ENCODE measurements around the gene ATAD1.

The ATAD1 gene

GRCh38 chr10:87721781-87722180 lies 96.2 kb downstream of the ATAD1 start:
- ATAC-seq: no peak
- TF ChIP-seq SNAI2 (CRISPR knock-in tag; IDR thresholded peaks at IDR 0.05) (no peak), CSDC2 (CRISPR knock-in tag; IDR thresholded peaks at IDR 0.05) (no peak), PATZ1 (CRISPR knock-in tag; IDR thresholded peaks at IDR 0.05; ENCODE audit: borderline replicate concordance) (no peak), OSR1 (CRISPR knock-in tag; IDR thresholded peaks at IDR 0.05) (no peak), ZNF8 (CRISPR knock-in tag; IDR thresholded peaks at IDR 0.05) (no peak), CSRNP3 (CRISPR knock-in tag; IDR thresholded peaks at IDR 0.05) (no peak), ZNF70 (CRISPR knock-in tag; IDR thresholded peaks at IDR 0.05) (no peak), BACH2 (CRISPR knock-in tag; IDR thresholded peaks at IDR 0.05; ENCODE audit: borderline replicate concordance) (no peak), PPARA (CRISPR knock-in tag; IDR thresholded peaks at IDR 0.05; ENCODE audit: borderline replicate concordance) (no peak), ISL1 (CRISPR knock-in tag; IDR thresholded peaks at IDR 0.05) (no peak), ZC3H10 (CRISPR knock-in tag; IDR thresholded peaks at IDR 0.05) (no peak), ZFP30 (CRISPR knock-in tag; IDR thresholded peaks at IDR 0.05) (no peak), ZNF565 (CRISPR knock-in tag; conservative IDR thresholded peaks at IDR 0.05; ENCODE audit: low read depth) (no peak), POU6F1 (CRISPR knock-in tag; IDR thresholded peaks at IDR 0.05; ENCODE audit: borderline replicate concordance, low read depth) (no peak), ARNTL (CRISPR knock-in tag; IDR thresholded peaks at IDR 0.05; ENCODE audit: borderline replicate concordance, low read depth) (no peak), GLIS3 (CRISPR knock-in tag; IDR thresholded peaks at IDR 0.05) (no peak), CREB5 (CRISPR knock-in tag; IDR thresholded peaks at IDR 0.05; ENCODE audit: low read depth) (no peak), ESRRG (CRISPR knock-in tag; IDR thresholded peaks at IDR 0.05) (no peak), ZFP3 (CRISPR knock-in tag; IDR thresholded peaks at IDR 0.05) (no peak), TSHZ2 (CRISPR knock-in tag; IDR thresholded peaks at IDR 0.05) (no peak)

- ATAC-seq: no peak
- TF ChIP-seq ZFP3 (CRISPR knock-in tag; IDR thresholded peaks at IDR 0.05) (no peak), SNAI2 (CRISPR knock-in tag; IDR thresholded peaks at IDR 0.05) (no peak), ZNF8 (CRISPR knock-in tag; IDR thresholded peaks at IDR 0.05) (no peak), ZC3H10 (CRISPR knock-in tag; IDR thresholded peaks at IDR 0.05) (no peak), RARB (CRISPR knock-in tag; IDR thresholded peaks at IDR 0.05) (no peak), BACH2 (CRISPR knock-in tag; IDR thresholded peaks at IDR 0.05; ENCODE audit: borderline replicate concordance) (no peak), TOX (CRISPR knock-in tag; IDR thresholded peaks at IDR 0.05; ENCODE audit: borderline replicate concordance) (no peak), PATZ1 (CRISPR knock-in tag; IDR thresholded peaks at IDR 0.05; ENCODE audit: borderline replicate concordance) (no peak), TSHZ2 (CRISPR knock-in tag; IDR thresholded peaks at IDR 0.05) (no peak), PPARA (CRISPR knock-in tag; IDR thresholded peaks at IDR 0.05; ENCODE audit: borderline replicate concordance) (no peak), OSR1 (CRISPR knock-in tag; IDR thresholded peaks at IDR 0.05) (no peak), GLIS3 (CRISPR knock-in tag; IDR thresholded peaks at IDR 0.05) (no peak), CREB5 (CRISPR knock-in tag; IDR thresholded peaks at IDR 0.05; ENCODE audit: low read depth) (no peak), CSDC2 (CRISPR knock-in tag; IDR thresholded peaks at IDR 0.05) (no peak), ISL1 (CRISPR knock-in tag; IDR thresholded peaks at IDR 0.05) (no peak), ARNTL (CRISPR knock-in tag; IDR thresholded peaks at IDR 0.05; ENCODE audit: borderline replicate concordance, low read depth) (no peak), ESRRG (CRISPR knock-in tag; IDR thresholded peaks at IDR 0.05) (no peak), ZNF70 (CRISPR knock-in tag; IDR thresholded peaks at IDR 0.05) (no peak)
These were observed 97.4 kb downstream of the ATAD1 start for GRCh38 chr10:87720665-87721064.

Data from SK-N-SH treated with all-trans-retinoic acid at 6 μM for 48 hours (cell line).